Peyer's patch (tissue), 4 donors: ENCODE measurements around the gene GSTT2.

Source experiments
- CTCF ChIP-seq, 6 experiments: fragments of 450-650 bp in 4 of 6; fragments of 200-600 bp in 2 of 6; sonication (generic) in 1 of 6; IDR thresholded peaks; one replicate each; pipeline ENCODE4 v1.5.1; 2017 to 2019; ENCODE audit warnings: antibody characterized with exemption in 6 of 6, mild to moderate bottlenecking in 3 of 6, moderate library complexity in 1 of 6
- POLR2A ChIP-seq, 2 donors: fragments of 450-650 bp; IDR thresholded peaks; one replicate each; pipeline ENCODE4 v1.5.1; 2017; ENCODE audit warnings: antibody characterized with exemption in 2 of 2, mild to moderate bottlenecking in 2 of 2, moderate library complexity in 2 of 2

DNA sequence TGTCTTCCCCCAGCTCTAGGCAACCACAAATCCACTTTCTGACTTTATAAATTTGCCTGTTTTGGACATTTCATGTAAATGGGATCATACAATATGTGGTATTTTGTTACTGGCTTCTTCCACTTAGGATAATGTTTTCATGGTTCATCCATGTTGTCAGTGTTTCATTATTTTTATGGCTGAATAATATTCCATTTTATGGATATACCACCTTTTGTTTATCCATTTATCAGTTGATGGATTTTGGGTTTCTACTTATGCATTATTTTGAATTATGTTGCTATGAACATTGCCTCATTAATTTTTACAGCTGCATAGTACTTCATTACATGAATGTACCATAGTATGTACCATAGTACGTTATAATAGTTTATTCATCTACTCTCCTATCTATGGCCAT lies 36.2 kb downstream of the GSTT2 start:
- no peak for TF ChIP-seq CTCF (IDR thresholded peaks at IDR 0.05)
- no peak for TF ChIP-seq POLR2A (IDR thresholded peaks at IDR 0.05)
